Peyer's patch (tissue), 4 donors: ENCODE results near the gene RMC1. TPM values are rescaled to one million over a fixed set of nuclear protein-coding genes. Genes with fewer than 3 reads are reported as not detected.

Experiments used
- DNase-seq, 3 donors: peaks; one replicate each; pipeline ENCODE4 v3.0.0-alpha.2; 2017 to 2019
- H3K27ac ChIP-seq, 4 donors: fragments of 200-600 bp; sonication (generic); one replicate each; pipeline ENCODE4 v1.5.1; 2016 to 2019
- H3K27me3 ChIP-seq, 2 donors: fragments of 200-600 bp; sonication (generic); one replicate each; pipeline ENCODE4 v1.5.1; 2019
- H3K36me3 ChIP-seq, 3 donors: fragments of 200-600 bp; sonication (generic); one replicate each; pipeline ENCODE4 v1.5.1; 2016 to 2019
- H3K4me1 ChIP-seq, 4 donors: fragments of 200-600 bp; sonication (generic); one replicate each; pipeline ENCODE4 v1.5.1; 2016 to 2019
- H3K4me3 ChIP-seq, 4 donors: fragments of 200-600 bp; sonication (generic); 1 replicate in 3 of 4; 2 replicates in 1 of 4; pipeline ENCODE4 v1.5.1; 2016 to 2019; ENCODE audit warnings: mild to moderate bottlenecking in 1 of 4
- H3K9me3 ChIP-seq, 4 donors: fragments of 200-600 bp; sonication (generic); one replicate each; pipeline ENCODE4 v1.5.1; 2016 to 2019; ENCODE audit warnings: mild to moderate bottlenecking in 1 of 4
- CTCF ChIP-seq, 6 experiments: fragments of 450-650 bp in 4 of 6; fragments of 200-600 bp in 2 of 6; sonication (generic) in 1 of 6; IDR thresholded peaks; one replicate each; pipeline ENCODE4 v1.5.1; 2017 to 2019; ENCODE audit warnings: antibody characterized with exemption in 6 of 6, mild to moderate bottlenecking in 3 of 6, moderate library complexity in 1 of 6
- POLR2A ChIP-seq, 2 donors: fragments of 450-650 bp; IDR thresholded peaks; one replicate each; pipeline ENCODE4 v1.5.1; 2017; ENCODE audit warnings: antibody characterized with exemption in 2 of 2, mild to moderate bottlenecking in 2 of 2, moderate library complexity in 2 of 2
- total RNA-seq, 4 donors: library from RNA; depleted of rRNA; stranded (reverse); fragments of >200 nt; gene quantifications; one replicate each; pipeline ENCODE4 v1.1.0, GENCODE V29; 2016

RMC1 gene
- total RNA-seq, 4 donors from 2014 or later, result 15.7 to 42.2 (median 33.9) TPM

- peak overlapping the region in 1 of 4 donors; percentile 8 for H3K4me3 ChIP-seq
- H3K4me1 ChIP-seq, result peaks cover 0 to 70% (median 9%) of the 10 kb centered on the region in 4 donors
- DNase-seq, result no peak
- TF ChIP-seq CTCF (IDR thresholded peaks at IDR 0.05) (no peak), POLR2A (IDR thresholded peaks at IDR 0.05) (no peak)
- peak overlapping the region in 2 of 4 donors; percentile 60 to 75 for H3K27ac ChIP-seq
- no peaks in the 10 kb centered on the region for H3K27me3 ChIP-seq
- no peaks in the 10 kb centered on the region for H3K9me3 ChIP-seq
- peaks cover 0 to 34% (median 4%) of the 10 kb centered on the region in 3 donors for H3K36me3 ChIP-seq
These were observed 43.8 kb upstream of the RMC1 start for GRCh38 chr18:23459530-23459921.

- peak; percentile 16 to 33 for TF ChIP-seq POLR2A (IDR thresholded peaks at IDR 0.05)
- peak in 1 of 6 experiments; percentile 9 for TF ChIP-seq CTCF (IDR thresholded peaks at IDR 0.05)
- Histone ChIP-seq H3K27me3 (no peaks in the 10 kb centered on the region), H3K27ac (peak overlapping the region in 3 of 4 donors; percentile 33 to 75 (median 60)), H3K4me3 (peak overlapping the region in 2 of 4 donors; percentile 4 to 8), H3K9me3 (no peaks in the 10 kb centered on the region), H3K4me1 (peaks cover 0 to 60% (median 9%) of the 10 kb centered on the region in 4 donors), H3K36me3 (peaks cover 0 to 41% (median 4%) of the 10 kb centered on the region in 3 donors)
- DNase-seq, result peak in 1 of 3 donors; percentile 79
These were observed 42.7 kb upstream of the RMC1 start for GRCh38 chr18:23460285-23461273.

GRCh38 chr18:23462876-23463275 lies 40.4 kb upstream of the RMC1 start:
- Histone ChIP-seq H3K27me3 (no peaks in the 10 kb centered on the region), H3K36me3 (peaks cover 0 to 58% (median 4%) of the 10 kb centered on the region in 3 donors), H3K4me3 (no peak overlapping the region)

GRCh38 chr18:23468753-23469459 lies 34.4 kb upstream of the RMC1 start:
- no peaks in the 10 kb centered on the region for H3K9me3 ChIP-seq
- H3K27me3 ChIP-seq, result no peaks in the 10 kb centered on the region
- DNase-seq, result no peak
- H3K27ac ChIP-seq, result no peak overlapping the region
- no peak for TF ChIP-seq CTCF (IDR thresholded peaks at IDR 0.05)
- TF ChIP-seq POLR2A (IDR thresholded peaks at IDR 0.05), result no peak
- H3K4me3 ChIP-seq, result no peak overlapping the region
- no peaks in the 10 kb centered on the region for H3K4me1 ChIP-seq
- peaks cover 0 to 98% (median 3%) of the 10 kb centered on the region in 3 donors for H3K36me3 ChIP-seq

More at GRCh38 chr18:23462876-23463275, 40.4 kb upstream of the RMC1 start:
- Histone ChIP-seq H3K27ac (no peak overlapping the region), H3K4me1 (peaks cover 0 to 40% (median 9%) of the 10 kb centered on the region in 4 donors), H3K9me3 (no peaks in the 10 kb centered on the region)
- no peak for DNase-seq
- TF ChIP-seq POLR2A (IDR thresholded peaks at IDR 0.05) (no peak), CTCF (IDR thresholded peaks at IDR 0.05) (no peak)

- H3K4me1 ChIP-seq, result no peaks in the 10 kb centered on the region
- no peak for DNase-seq
- peaks cover 0 to 98% (median 3%) of the 10 kb centered on the region in 3 donors for H3K36me3 ChIP-seq
- no peak overlapping the region for H3K27ac ChIP-seq
- no peaks in the 10 kb centered on the region for H3K9me3 ChIP-seq
- TF ChIP-seq CTCF (IDR thresholded peaks at IDR 0.05), result no peak
- no peak for TF ChIP-seq POLR2A (IDR thresholded peaks at IDR 0.05)
- H3K4me3 ChIP-seq, result no peak overlapping the region
- H3K27me3 ChIP-seq, result no peaks in the 10 kb centered on the region
These were observed 32.5 kb upstream of the RMC1 start for GRCh38 chr18:23470620-23471387.
